ENCODE measurements around the gene TENM4. TPM values are rescaled to one million over a fixed set of nuclear protein-coding genes. Genes with fewer than 3 reads are reported as not detected.

Gene TENM4
- total and polyA plus RNA-seq, 2 of the 13 experiments (the other 11 are each of a cell fraction or from before 2014, with no cell fraction given): not detected

- POLR2A ChIA-PET: no interaction called here
- H3K27me3 ChIP-seq (ENCODE audit: control insufficient read depth in 1 of 2, insufficient read depth in 2 of 2, low read length in 2 of 2): peaks cover 0 to 4% of the 10 kb centered on the region in 2 experiments; a peak in 2 of 5 replicates
- no peak overlapping the region for H3K27ac ChIP-seq (ENCODE audit: extremely low read length, insufficient read depth, low read length)
- H3K9me3 ChIP-seq (ENCODE audit: low read length): no peaks in the 10 kb centered on the region
- H3K4me2 ChIP-seq (ENCODE audit: low read depth, low read length): no peak overlapping the region
- no peak overlapping the region for H2AFZ ChIP-seq (ENCODE audit: low read length)
- no peak overlapping the region for H3K4me3 ChIP-seq (replicated peaks in 1 of 3; ENCODE audit: insufficient read depth in 1 of 3, low read depth in 2 of 3, low read length in 3 of 3)
- no peaks in the 10 kb centered on the region for H3K36me3 ChIP-seq (replicated peaks in 1 of 2; ENCODE audit: control insufficient read depth in 1 of 2, insufficient read depth in 2 of 2, low read length in 2 of 2)
- TF ChIP-seq ZFP37 (CRISPR knock-in tag; IDR thresholded peaks at IDR 0.05; ENCODE audit: borderline replicate concordance) (no peak), MNT (IDR thresholded peaks at IDR 0.05) (0 out of 2 replicates have a peak, but pooled peaks have one; percentile 5), NR2F2 (IDR thresholded peaks at IDR 0.05; ENCODE audit: borderline replicate concordance, low read depth) (no peak)
- no peaks in the 10 kb centered on the region for H3K79me2 ChIP-seq (ENCODE audit: insufficient read depth, low read length)
- no peak for FAIRE-seq
- WGBS (ENCODE audit: low lambda C conversion rate): 0% methylated on average over 3 of the region's 3 CpGs
- no TSS peak for BruUV-seq (replicated peaks)
- H3K4me1 ChIP-seq (ENCODE audit: insufficient read depth, low read length): no peaks in the 10 kb centered on the region
- H3K9ac ChIP-seq (ENCODE audit: insufficient read depth, low read depth, low read length): no peak overlapping the region
- in situ Hi-C loops (cut with HindIII; ENCODE audit: extremely low pct_ligation_motif_present, low pct_unique_long_range_greater_than_20kb): no loop called here
- no peak for ATAC-seq
- intact Hi-C loops (cut with micrococcal nuclease; ENCODE audit: unreplicated experiment): no loop called here
- no peak for DNase-seq (ENCODE audit: low spot score)
- CTCF ChIA-PET (ENCODE audit: low intra/inter-chr PET ratio, low total read pairs): no interaction called here
- H4K20me1 ChIP-seq (ENCODE audit: insufficient read depth, low read length): no peaks in the 10 kb centered on the region
Observed at GRCh38 chr11:79414041-79414440, 26.8 kb downstream of the TENM4 start.

GRCh38 chr11:79413268-79413667 is 27.6 kb downstream of the TENM4 start:
- in situ Hi-C loops (cut with HindIII; ENCODE audit: extremely low pct_ligation_motif_present, low pct_unique_long_range_greater_than_20kb) (no loop called here), intact Hi-C loops (cut with micrococcal nuclease; ENCODE audit: unreplicated experiment) (no loop called here)
- H3K79me2 ChIP-seq (ENCODE audit: insufficient read depth, low read length): no peaks in the 10 kb centered on the region
- H3K36me3 ChIP-seq (replicated peaks in 1 of 2; ENCODE audit: control insufficient read depth in 1 of 2, insufficient read depth in 2 of 2, low read length in 2 of 2): no peaks in the 10 kb centered on the region
- no peak for FAIRE-seq
- H3K27me3 ChIP-seq (ENCODE audit: control insufficient read depth in 1 of 2, insufficient read depth in 2 of 2, low read length in 2 of 2): peaks cover 0 to 4% of the 10 kb centered on the region in 2 experiments; a peak in 2 of 5 replicates
- BruUV-seq (replicated peaks): no TSS peak
- H3K9ac ChIP-seq (ENCODE audit: insufficient read depth, low read depth, low read length): no peak overlapping the region
- no peak overlapping the region for H2AFZ ChIP-seq (ENCODE audit: low read length)
- no peak overlapping the region for H3K4me2 ChIP-seq (ENCODE audit: low read depth, low read length)
- no peaks in the 10 kb centered on the region for H3K4me1 ChIP-seq (ENCODE audit: insufficient read depth, low read length)
- no peak for ATAC-seq
- H3K4me3 ChIP-seq (replicated peaks in 1 of 3; ENCODE audit: insufficient read depth in 1 of 3, low read depth in 2 of 3, low read length in 3 of 3): no peak overlapping the region
- CTCF ChIA-PET (ENCODE audit: low intra/inter-chr PET ratio, low total read pairs): no interaction called here
- H4K20me1 ChIP-seq (ENCODE audit: insufficient read depth, low read length): no peaks in the 10 kb centered on the region
- no peaks in the 10 kb centered on the region for H3K9me3 ChIP-seq (ENCODE audit: low read length)
- no peak for DNase-seq (ENCODE audit: low spot score)
- H3K27ac ChIP-seq (ENCODE audit: extremely low read length, insufficient read depth, low read length): no peak overlapping the region
- POLR2A ChIA-PET: no interaction called here
- WGBS (ENCODE audit: low lambda C conversion rate): 0% methylated on average over 4 of the region's 4 CpGs
- TF ChIP-seq PRMT3 (CRISPR knock-in tag; IDR thresholded peaks at IDR 0.05; ENCODE audit: borderline replicate concordance, low read depth): no peak
- TF ChIP-seq ZNF530 (CRISPR knock-in tag; IDR thresholded peaks at IDR 0.05; ENCODE audit: low read depth): no peak
- TF ChIP-seq ZNF24 (IDR thresholded peaks at IDR 0.05): no peak
- no peak for TF ChIP-seq ZNF432 (CRISPR knock-in tag; IDR thresholded peaks at IDR 0.05; ENCODE audit: borderline replicate concordance)
- TF ChIP-seq ZNF792 (CRISPR knock-in tag; IDR thresholded peaks at IDR 0.05): no peak
- no peak for TF ChIP-seq ZNF501 (CRISPR knock-in tag; IDR thresholded peaks at IDR 0.05)
- TF ChIP-seq ZBTB4 (CRISPR knock-in tag; IDR thresholded peaks at IDR 0.05; ENCODE audit: borderline replicate concordance): no peak
- no peak for TF ChIP-seq ZNF766 (CRISPR knock-in tag; IDR thresholded peaks at IDR 0.05; ENCODE audit: borderline replicate concordance)
- no peak for TF ChIP-seq THYN1 (CRISPR knock-in tag; IDR thresholded peaks at IDR 0.05; ENCODE audit: borderline replicate concordance, low read depth)
- no peak for TF ChIP-seq ZNF33A (CRISPR knock-in tag; IDR thresholded peaks at IDR 0.05; ENCODE audit: borderline replicate concordance)
- no peak for TF ChIP-seq ZSCAN22 (CRISPR knock-in tag; IDR thresholded peaks at IDR 0.05)
- TF ChIP-seq ZNF256 (CRISPR knock-in tag; conservative IDR thresholded peaks at IDR 0.05): no peak
- TF ChIP-seq ZNF292 (CRISPR knock-in tag; IDR thresholded peaks at IDR 0.05; ENCODE audit: borderline replicate concordance, low read depth): no peak

Measured in HepG2 (cell line).